Endothelial cell of umbilical vein (primary cell): ENCODE results near the gene AAGAB.
"Not testable (repeated sequence)": the region's sequence is repeated elsewhere in the genome, so short reads cannot be mapped to it uniquely, and the experiment has no call there.

Experiments
- EZH2 ChIP-seq: IDR thresholded peaks from 2 replicates; pipeline ENCODE4 v1.6.1; 2012; ENCODE audit warnings: borderline replicate concordance, low read depth, mild to moderate bottlenecking, moderate library complexity, low read length, inconsistent platforms; ENCODE audit not compliant: severe bottlenecking
- TF ChIP-seq, protein P1 (sequence below), 2 donors: IDR thresholded peaks; 1 replicate in 1 of 2; 2 replicates in 1 of 2; pipeline ENCODE4 v1.5.1; 2011; ENCODE audit warnings: low read length in 2 of 2, mild to moderate bottlenecking in 2 of 2, moderate library complexity in 2 of 2, control low read depth in 1 of 2, inconsistent platforms in 1 of 2, low read depth in 1 of 2; ENCODE audit not compliant: insufficient read depth in 1 of 2; ENCODE audit errors: extremely low read depth in 1 of 2

DNA sequence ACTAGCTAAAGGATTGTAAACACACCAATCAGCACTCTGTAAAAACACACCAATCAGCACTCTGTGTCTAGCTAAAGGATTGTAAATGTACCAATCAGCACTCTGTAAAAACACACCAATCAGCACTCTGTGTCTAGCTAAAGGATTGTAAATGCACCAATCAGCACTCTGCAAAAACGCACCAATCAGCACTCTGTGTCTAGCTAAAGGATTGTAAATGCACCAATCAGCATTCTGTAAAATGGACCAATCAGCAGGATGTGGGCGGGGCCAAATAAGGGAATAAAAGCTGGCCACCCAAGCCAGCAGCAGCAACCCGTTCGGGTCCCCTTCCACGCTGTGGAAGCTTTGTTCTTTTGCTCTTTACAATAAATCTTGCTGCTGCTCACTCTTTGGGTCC, 7.9 kb downstream of the AAGAB start:
- TF ChIP-seq EZH2 = not testable (repeated sequence)
- TF ChIP-seq, protein P1, sequence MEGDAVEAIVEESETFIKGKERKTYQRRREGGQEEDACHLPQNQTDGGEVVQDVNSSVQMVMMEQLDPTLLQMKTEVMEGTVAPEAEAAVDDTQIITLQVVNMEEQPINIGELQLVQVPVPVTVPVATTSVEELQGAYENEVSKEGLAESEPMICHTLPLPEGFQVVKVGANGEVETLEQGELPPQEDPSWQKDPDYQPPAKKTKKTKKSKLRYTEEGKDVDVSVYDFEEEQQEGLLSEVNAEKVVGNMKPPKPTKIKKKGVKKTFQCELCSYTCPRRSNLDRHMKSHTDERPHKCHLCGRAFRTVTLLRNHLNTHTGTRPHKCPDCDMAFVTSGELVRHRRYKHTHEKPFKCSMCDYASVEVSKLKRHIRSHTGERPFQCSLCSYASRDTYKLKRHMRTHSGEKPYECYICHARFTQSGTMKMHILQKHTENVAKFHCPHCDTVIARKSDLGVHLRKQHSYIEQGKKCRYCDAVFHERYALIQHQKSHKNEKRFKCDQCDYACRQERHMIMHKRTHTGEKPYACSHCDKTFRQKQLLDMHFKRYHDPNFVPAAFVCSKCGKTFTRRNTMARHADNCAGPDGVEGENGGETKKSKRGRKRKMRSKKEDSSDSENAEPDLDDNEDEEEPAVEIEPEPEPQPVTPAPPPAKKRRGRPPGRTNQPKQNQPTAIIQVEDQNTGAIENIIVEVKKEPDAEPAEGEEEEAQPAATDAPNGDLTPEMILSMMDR (IDR thresholded peaks at IDR 0.05; ENCODE audit: extremely low read depth in 1 of 2, insufficient read depth in 1 of 2, low read depth in 1 of 2, low read length in 2 of 2) = not testable (repeated sequence)
